ENCODE data around the gene CTSC.

- TF ChIP-seq CTCF (IDR thresholded peaks at IDR 0.05; ENCODE audit: poor library complexity, severe bottlenecking): no peak
- TF ChIP-seq MXI1 (conservative IDR thresholded peaks at IDR 0.05; ENCODE audit: poor library complexity, severe bottlenecking): no peak
- no peak for TF ChIP-seq RAD21 (conservative IDR thresholded peaks at IDR 0.05)
- no peak for TF ChIP-seq EP300 (conservative IDR thresholded peaks at IDR 0.05; ENCODE audit: poor library complexity, severe bottlenecking)
- no peak for TF ChIP-seq POLR2AphosphoS5 (IDR thresholded peaks at IDR 0.05)
Measured at GRCh38 chr11:88326099-88326498, 11.4 kb downstream of the CTSC start.
